GM21576 (cell line): ENCODE measurements around the gene ZBED1.
A peak's percentile ranks its signal among the peaks of the same experiment; 100 is the strongest.
"Not testable (repeated sequence)": the region's sequence is repeated elsewhere in the genome, so short reads cannot be mapped to it uniquely, and the experiment has no call there.

Experiments used
- ATAC-seq: cut with Tn5 transposase; IDR thresholded peaks from one replicate; pipeline ENCODE4 v1.9.1; 2021; ENCODE audit warnings: mild to moderate bottlenecking, moderate library complexity; ENCODE audit not compliant: unreplicated experiment

The ZBED1 gene

GRCh38 chrX:2520539-2520938 is 19.8 kb upstream of the ZBED1 start:
- no peak for ATAC-seq

- ATAC-seq, result not testable (repeated sequence)
Measured at GRCh38 chrX:2519638-2520037, 18.9 kb upstream of the ZBED1 start.

- ATAC-seq, result no peak
Measured at GRCh38 chrX:2517055-2517454, 16.3 kb upstream of the ZBED1 start.

- peak; percentile 53 for ATAC-seq
Measured at GRCh38 chrX:2516623-2517022, 15.8 kb upstream of the ZBED1 start.

- ATAC-seq, result no peak
Measured at GRCh38 chrX:2514131-2514530, 13.4 kb upstream of the ZBED1 start.

- ATAC-seq, result no peak
Measured at GRCh38 chrX:2513121-2513664, 12.4 kb upstream of the ZBED1 start.

- no peak for ATAC-seq
Measured at GRCh38 chrX:2512501-2512900, 11.7 kb upstream of the ZBED1 start.

GRCh38 chrX:2511326-2511725 is 10.6 kb upstream of the ZBED1 start:
- no peak for ATAC-seq

- no peak for ATAC-seq
Measured at GRCh38 chrX:2508648-2509335, 8.0 kb upstream of the ZBED1 start.

- no peak for ATAC-seq
Measured at GRCh38 chrX:2507904-2508627, 7.3 kb upstream of the ZBED1 start.

GRCh38 chrX:2507196-2507595 is 6.4 kb upstream of the ZBED1 start:
- ATAC-seq, result no peak

GRCh38 chrX:2505341-2505740 is 4.6 kb upstream of the ZBED1 start:
- ATAC-seq, result not testable (repeated sequence)

- ATAC-seq, result no peak
Measured at GRCh38 chrX:2504706-2505332, 4.0 kb upstream of the ZBED1 start.

- ATAC-seq, result no peak
Measured at GRCh38 chrX:2503591-2504500, 3.1 kb upstream of the ZBED1 start.

- ATAC-seq, result no peak
Measured at GRCh38 chrX:2502668-2503519, 2.1 kb upstream of the ZBED1 start.

- ATAC-seq, result no peak
Measured at GRCh38 chrX:2502120-2502667, 1.4 kb upstream of the ZBED1 start.

GRCh38 chrX:2501559-2502102 is 855 bp upstream of the ZBED1 start:
- no peak for ATAC-seq

- peak; percentile 48 for ATAC-seq
Measured at GRCh38 chrX:2500091-2500802, 529 bp downstream of the ZBED1 start.

GRCh38 chrX:2499507-2499906 is 1.3 kb downstream of the ZBED1 start:
- no peak for ATAC-seq
